Duodenal mucosa (tissue), 2 donors: ENCODE results near the gene EMC8.

ENCODE experiments used
- H3K27ac ChIP-seq: one replicate; pipeline ENCODE4 v1.7.0; 2013; ENCODE audit warnings: low read depth, low read length
- H3K27me3 ChIP-seq, 2 donors: one replicate each; pipeline ENCODE4 v1.7.0; 2013; ENCODE audit warnings: low read length in 2 of 2, control low read depth in 1 of 2; ENCODE audit not compliant: insufficient read depth in 2 of 2, control insufficient read depth in 1 of 2
- H3K36me3 ChIP-seq, 2 donors: one replicate each; pipeline ENCODE4 v1.7.0; 2013; ENCODE audit warnings: low read length in 2 of 2, control low read depth in 1 of 2; ENCODE audit not compliant: insufficient read depth in 2 of 2, control insufficient read depth in 1 of 2
- H3K4me1 ChIP-seq, 2 donors: one replicate each; pipeline ENCODE4 v1.7.0; 2013; ENCODE audit warnings: low read length in 2 of 2, control low read depth in 1 of 2; ENCODE audit not compliant: insufficient read depth in 2 of 2, control insufficient read depth in 1 of 2
- H3K4me3 ChIP-seq, 2 donors: one replicate each; pipeline ENCODE4 v1.7.0; 2013; ENCODE audit warnings: low read length in 2 of 2, low read depth in 1 of 2
- H3K9ac ChIP-seq, 2 donors: one replicate each; pipeline ENCODE4 v1.7.0; 2013; ENCODE audit warnings: low read length in 2 of 2, low read depth in 1 of 2
- H3K9me3 ChIP-seq, 2 donors: one replicate each; pipeline ENCODE4 v1.7.0; 2013; ENCODE audit warnings: low read length in 2 of 2, control low read depth in 1 of 2; ENCODE audit not compliant: control insufficient read depth in 1 of 2

EMC8 gene

GRCh38 chr16:85735946-85736345 lies 63.4 kb downstream of the EMC8 start:
- no peak overlapping the region for H3K27ac ChIP-seq
- no peaks in the 10 kb centered on the region for H3K9me3 ChIP-seq

DNA sequence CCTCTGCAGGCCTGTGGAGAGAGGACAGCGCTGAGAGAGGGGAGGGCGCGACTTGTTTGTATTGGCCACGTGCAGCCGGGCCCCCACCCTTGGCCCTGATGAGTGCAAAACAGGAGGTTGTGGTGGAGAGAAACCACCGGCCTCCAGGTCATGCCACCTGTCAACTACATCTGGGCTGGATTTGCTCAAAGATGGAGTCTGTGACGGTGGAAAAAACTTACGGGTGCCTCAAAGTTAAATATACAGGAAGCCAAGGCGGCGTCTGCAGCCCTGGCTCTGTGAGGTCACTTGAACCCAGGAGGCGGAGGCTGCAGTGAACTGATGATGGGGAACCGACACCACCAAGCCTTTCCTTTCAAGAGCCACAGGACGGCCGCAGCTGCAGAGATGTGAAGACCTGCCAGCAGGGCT lies 64.1 kb downstream of the EMC8 start:
- no peak overlapping the region for H3K9ac ChIP-seq
- H3K27ac ChIP-seq = no peak overlapping the region
- H3K9me3 ChIP-seq = no peaks in the 10 kb centered on the region
- no peaks in the 10 kb centered on the region for H3K27me3 ChIP-seq
- peaks cover 3 to 14% of the 10 kb centered on the region in 2 donors for H3K4me1 ChIP-seq
- no peak overlapping the region for H3K4me3 ChIP-seq
- no peaks in the 10 kb centered on the region for H3K36me3 ChIP-seq

More at GRCh38 chr16:85735946-85736345, 63.4 kb downstream of the EMC8 start:
- peaks cover 3 to 14% of the 10 kb centered on the region in 2 donors for H3K4me1 ChIP-seq
- no peaks in the 10 kb centered on the region for H3K36me3 ChIP-seq
- no peaks in the 10 kb centered on the region for H3K27me3 ChIP-seq
- no peak overlapping the region for H3K4me3 ChIP-seq
- H3K9ac ChIP-seq = no peak overlapping the region

DNA sequence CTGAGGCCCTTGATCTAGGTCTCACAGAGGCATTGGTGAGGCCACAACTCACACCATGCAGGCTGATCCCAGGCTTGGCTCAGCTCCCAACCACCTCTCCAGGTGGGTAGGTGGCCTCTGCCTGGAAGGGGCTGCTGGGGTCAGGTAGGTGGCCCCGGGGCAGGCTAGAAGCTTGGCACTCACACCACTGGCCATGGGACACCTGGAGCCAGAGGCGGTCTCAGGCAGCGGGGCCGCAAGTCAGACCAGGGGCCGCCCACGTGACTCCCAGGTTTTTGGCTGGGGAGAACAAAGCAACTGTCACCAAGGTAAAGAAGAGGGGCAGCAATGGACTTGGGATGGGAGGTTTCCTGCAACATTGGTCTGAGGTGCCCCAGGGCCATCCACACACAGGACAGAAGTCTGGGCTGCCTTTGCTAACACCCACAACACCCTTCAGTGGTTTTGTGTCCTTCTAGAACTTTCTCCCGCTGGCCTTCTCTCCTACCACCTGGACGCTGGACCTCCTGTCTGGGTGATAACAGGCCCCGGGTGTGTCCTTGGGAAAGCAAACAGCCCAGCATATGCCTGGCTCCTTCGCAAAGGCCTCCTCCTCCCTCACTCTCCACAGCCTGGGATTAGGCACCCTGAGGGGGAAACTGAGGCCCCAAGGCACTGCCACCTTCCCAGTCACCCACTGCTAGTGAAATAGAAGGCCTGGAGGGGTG lies 64.9 kb downstream of the EMC8 start:
- Histone ChIP-seq H3K27ac (no peak overlapping the region), H3K9ac (no peak overlapping the region), H3K36me3 (no peaks in the 10 kb centered on the region), H3K9me3 (no peaks in the 10 kb centered on the region), H3K4me3 (no peak overlapping the region), H3K27me3 (no peaks in the 10 kb centered on the region), H3K4me1 (peaks cover 3 to 14% of the 10 kb centered on the region in 2 donors)

DNA sequence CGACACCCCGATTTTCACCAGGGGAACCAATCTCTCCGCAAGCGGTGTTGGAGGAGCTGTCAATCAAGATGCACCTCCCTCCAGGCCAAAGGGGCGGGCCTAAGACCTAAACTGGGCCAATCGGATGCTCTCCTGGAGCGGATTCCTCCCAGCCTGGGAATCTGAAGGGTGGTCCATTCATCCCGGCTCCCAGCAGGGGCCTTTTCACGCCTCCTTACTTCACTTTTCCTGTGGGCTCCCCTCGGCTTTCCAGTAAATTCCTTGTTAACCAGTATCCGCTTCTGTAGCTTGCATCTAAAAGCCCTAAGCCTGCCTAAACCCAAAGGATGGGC lies 65.5 kb downstream of the EMC8 start:
- H3K4me1 ChIP-seq = peaks cover 3 to 14% of the 10 kb centered on the region in 2 donors
- no peak overlapping the region for H3K4me3 ChIP-seq
- H3K36me3 ChIP-seq = no peaks in the 10 kb centered on the region
- no peaks in the 10 kb centered on the region for H3K27me3 ChIP-seq
- H3K9me3 ChIP-seq = no peaks in the 10 kb centered on the region
- no peak overlapping the region for H3K27ac ChIP-seq
- no peak overlapping the region for H3K9ac ChIP-seq

- no peaks in the 10 kb centered on the region for H3K36me3 ChIP-seq
- no peak overlapping the region for H3K9ac ChIP-seq
- no peaks in the 10 kb centered on the region for H3K9me3 ChIP-seq
- H3K4me3 ChIP-seq = no peak overlapping the region
- peaks cover 3 to 14% of the 10 kb centered on the region in 2 donors for H3K4me1 ChIP-seq
- no peaks in the 10 kb centered on the region for H3K27me3 ChIP-seq
- no peak overlapping the region for H3K27ac ChIP-seq
These were observed 66.0 kb downstream of the EMC8 start for GRCh38 chr16:85733155-85733838.

GRCh38 chr16:85731179-85731578 lies 68.2 kb downstream of the EMC8 start:
- Histone ChIP-seq H3K9me3 (no peaks in the 10 kb centered on the region), H3K4me1 (peaks cover 3 to 13% of the 10 kb centered on the region in 2 donors), H3K4me3 (no peak overlapping the region), H3K36me3 (no peaks in the 10 kb centered on the region), H3K27me3 (peaks cover 0 to 1% of the 10 kb centered on the region in 2 donors), H3K27ac (no peak overlapping the region), H3K9ac (no peak overlapping the region)

GRCh38 chr16:85730186-85730465 lies 69.2 kb downstream of the EMC8 start:
- no peaks in the 10 kb centered on the region for H3K9me3 ChIP-seq
- H3K4me1 ChIP-seq = peaks cover 2 to 5% of the 10 kb centered on the region in 2 donors
- H3K27ac ChIP-seq = no peak overlapping the region
- H3K27me3 ChIP-seq = peaks cover 0 to 3% of the 10 kb centered on the region in 2 donors
- H3K36me3 ChIP-seq = no peaks in the 10 kb centered on the region
- H3K9ac ChIP-seq = no peak overlapping the region
- H3K4me3 ChIP-seq = no peak overlapping the region

DNA sequence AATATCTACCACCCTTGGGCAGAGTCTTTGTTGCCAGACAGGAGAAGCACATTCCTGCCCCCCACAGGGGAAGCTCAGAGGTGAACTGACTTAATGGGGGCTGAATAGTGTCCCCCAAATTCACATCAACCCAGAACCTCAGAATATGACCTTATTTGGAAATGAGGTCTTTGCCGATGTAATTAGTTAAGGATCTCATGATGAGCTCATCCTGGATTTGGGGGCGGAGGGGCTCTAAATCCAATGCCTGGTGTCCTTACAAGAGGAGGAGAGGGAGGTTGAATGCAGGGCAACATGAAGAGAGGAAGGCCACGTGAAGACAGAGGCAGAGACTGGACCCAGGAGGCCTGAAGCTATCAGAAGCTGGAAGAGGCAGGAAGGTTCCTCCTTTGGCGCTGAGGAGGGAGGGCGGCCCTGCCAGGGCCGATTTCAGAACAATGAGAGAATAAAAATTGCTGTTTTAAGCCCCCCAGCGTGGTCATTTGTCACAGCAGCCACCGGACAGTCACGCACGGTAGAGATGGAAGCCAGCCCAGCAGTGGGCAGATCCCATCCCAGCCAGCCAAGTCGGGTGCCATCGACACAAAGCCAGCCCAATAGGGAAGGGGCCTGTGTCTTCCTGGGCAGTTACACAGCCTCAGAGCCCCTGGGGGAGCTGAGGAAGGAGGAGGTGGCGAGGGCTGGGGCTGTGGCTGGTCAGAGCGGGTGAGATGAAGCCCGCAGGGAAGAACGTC lies 69.7 kb downstream of the EMC8 start:
- H3K27ac ChIP-seq = no peak overlapping the region
- H3K9me3 ChIP-seq = no peaks in the 10 kb centered on the region
- peaks cover 0 to 1% of the 10 kb centered on the region in 2 donors for H3K4me1 ChIP-seq
- H3K9ac ChIP-seq = no peak overlapping the region
- H3K36me3 ChIP-seq = no peaks in the 10 kb centered on the region
- H3K4me3 ChIP-seq = no peak overlapping the region
- peaks cover 0 to 3% of the 10 kb centered on the region in 2 donors for H3K27me3 ChIP-seq

DNA sequence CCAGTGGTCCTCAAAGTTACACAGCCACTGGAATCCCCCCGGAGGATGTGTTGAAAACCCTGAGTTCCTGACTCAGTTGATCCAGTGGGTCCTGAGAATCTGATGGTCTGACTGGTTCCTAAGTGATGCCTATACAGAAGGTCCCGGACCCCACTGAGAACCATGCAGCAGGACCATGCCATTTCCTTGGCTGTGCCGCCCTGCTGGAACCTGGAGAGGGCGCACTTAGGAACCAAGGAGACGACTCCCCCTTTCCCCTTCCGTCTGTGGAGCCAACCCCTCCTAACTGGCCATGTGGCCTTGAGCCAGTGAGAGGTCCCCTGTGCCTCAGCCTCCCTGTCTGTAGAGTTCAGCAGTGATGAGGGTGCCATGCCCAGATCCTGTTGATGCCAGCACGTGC lies 70.5 kb downstream of the EMC8 start:
- Histone ChIP-seq H3K27ac (no peak overlapping the region), H3K4me1 (no peaks in the 10 kb centered on the region), H3K4me3 (no peak overlapping the region), H3K9ac (no peak overlapping the region), H3K27me3 (peaks cover 0 to 3% of the 10 kb centered on the region in 2 donors), H3K9me3 (no peaks in the 10 kb centered on the region), H3K36me3 (no peaks in the 10 kb centered on the region)
